Breast epithelium (tissue), 4 donors: ENCODE data around the gene SYVN1. TPM values are rescaled to one million over a fixed set of nuclear protein-coding genes. Genes with fewer than 3 reads are reported as not detected.

Experiments used
- DNase-seq, 2 donors: peaks; one replicate each; pipeline ENCODE4 v3.0.0-alpha.2; 2019; ENCODE audit warnings: low spot score in 2 of 2
- H3K27ac ChIP-seq, 2 donors: fragments of 200-600 bp; sonication (generic) in 1 of 2; one replicate each; pipeline ENCODE4 v1.5.1; 2016 to 2019; ENCODE audit warnings: mild to moderate bottlenecking in 1 of 2
- H3K27me3 ChIP-seq, 2 donors: fragments of 200-600 bp; sonication (generic) in 1 of 2; one replicate each; pipeline versions ENCODE4 v1.5.1 to v1.6.0; 2017 to 2019; ENCODE audit warnings: control low read depth in 1 of 2, mild to moderate bottlenecking in 1 of 2
- H3K36me3 ChIP-seq: fragments of 200-600 bp; one replicate; pipeline ENCODE4 v1.5.1; 2019
- H3K4me1 ChIP-seq, 2 donors: fragments of 200-600 bp; sonication (generic); one replicate each; pipeline ENCODE4 v1.5.1; 2016 to 2019; ENCODE audit warnings: control low read depth in 1 of 2
- H3K4me3 ChIP-seq, 3 donors: fragments of 200-600 bp; sonication (generic); 1 replicate in 2 of 3; 2 replicates in 1 of 3; pipeline ENCODE4 v1.5.1; 2016 to 2019; ENCODE audit warnings: mild to moderate bottlenecking in 3 of 3, moderate library complexity in 2 of 3
- H3K9me3 ChIP-seq, 2 donors: fragments of 200-600 bp; sonication (generic) in 1 of 2; one replicate each; pipeline ENCODE4 v1.5.1; 2016 to 2019; ENCODE audit warnings: control low read depth in 1 of 2
- CTCF ChIP-seq, 3 donors: fragments of 450-650 bp; IDR thresholded peaks; one replicate each; pipeline ENCODE4 v1.5.1; 2016 to 2017; ENCODE audit warnings: antibody characterized with exemption in 3 of 3, mild to moderate bottlenecking in 3 of 3, moderate library complexity in 3 of 3
- POLR2A ChIP-seq: fragments of 450-650 bp; IDR thresholded peaks from one replicate; pipeline ENCODE4 v1.6.1; 2016; ENCODE audit warnings: antibody characterized with exemption, mild to moderate bottlenecking, moderate library complexity
- POLR2AphosphoS5 ChIP-seq, 3 donors: sonication (generic); formaldehyde crosslinking; IDR thresholded peaks; one replicate each; pipeline ENCODE4 v1.6.1; 2017; ENCODE audit warnings: antibody characterized with exemption in 3 of 3
- intact Hi-C: fragments of 100-400 bp; cut with DNase I; formaldehyde crosslinking; loops from one replicate; pipeline ENCODE4 v1.15.1; 2023; ENCODE audit warnings: low total_unique reads
- total RNA-seq, 3 donors: library from RNA; depleted of rRNA; stranded (reverse); fragments of >200 nt; gene quantifications; one replicate each; pipeline ENCODE4 v1.1.0, GENCODE V29; 2016

SYVN1 gene
- total RNA-seq, 3 donors from 2014 or later = 25.8 to 31.7 (median 27.2) TPM

- peak; percentile 63 to 67 for DNase-seq
- intact Hi-C loops = no loop called here
- H3K27ac ChIP-seq = peak overlapping the region; percentile 96 to 99
Observed at GRCh38 chr11:65132988-65133700, 1.2 kb downstream of the SYVN1 start.

GRCh38 chr11:65132238-65132987, 1.9 kb downstream of the SYVN1 start:
- Histone ChIP-seq H3K36me3 (peaks cover 34% of the 10 kb centered on the region), H3K4me3 (peak overlapping the region in 2 of 3 donors; percentile 88 to 93)

More at GRCh38 chr11:65132988-65133700, 1.2 kb downstream of the SYVN1 start:
- H3K4me3 ChIP-seq = peak overlapping the region; percentile 88 to 93 (median 92)
- no peaks in the 10 kb centered on the region for H3K27me3 ChIP-seq
- H3K36me3 ChIP-seq = peaks cover 29% of the 10 kb centered on the region
- TF ChIP-seq POLR2A (no peak), POLR2AphosphoS5 (IDR thresholded peaks at IDR 0.05) (no peak), CTCF (IDR thresholded peaks at IDR 0.05) (no peak)
- peaks cover 6 to 26% of the 10 kb centered on the region in 2 donors for H3K4me1 ChIP-seq
- H3K9me3 ChIP-seq = no peaks in the 10 kb centered on the region

GRCh38 chr11:65131895-65132237, 2.5 kb downstream of the SYVN1 start:
- Histone ChIP-seq H3K4me3 (no peak overlapping the region), H3K9me3 (no peaks in the 10 kb centered on the region), H3K36me3 (peaks cover 34% of the 10 kb centered on the region), H3K27me3 (no peaks in the 10 kb centered on the region), H3K27ac (peak overlapping the region; percentile 96 to 99), H3K4me1 (peaks cover 6 to 26% of the 10 kb centered on the region in 2 donors)
- DNase-seq = no peak
- intact Hi-C loops = no loop called here
- TF ChIP-seq CTCF (IDR thresholded peaks at IDR 0.05) (no peak), POLR2AphosphoS5 (IDR thresholded peaks at IDR 0.05) (no peak), POLR2A (no peak)

More at GRCh38 chr11:65132238-65132987, 1.9 kb downstream of the SYVN1 start:
- Histone ChIP-seq H3K4me1 (peaks cover 6 to 26% of the 10 kb centered on the region in 2 donors), H3K27ac (peak overlapping the region; percentile 96 to 99), H3K27me3 (no peaks in the 10 kb centered on the region), H3K9me3 (no peaks in the 10 kb centered on the region)
- intact Hi-C loops = no loop called here
- DNase-seq = no peak
- no peak for TF ChIP-seq CTCF (IDR thresholded peaks at IDR 0.05)
- no peak for TF ChIP-seq POLR2A
- no peak for TF ChIP-seq POLR2AphosphoS5 (IDR thresholded peaks at IDR 0.05)

- H3K27ac ChIP-seq = no peak overlapping the region
- peaks cover 38% of the 10 kb centered on the region for H3K36me3 ChIP-seq
- no peak for TF ChIP-seq POLR2A
- TF ChIP-seq CTCF (IDR thresholded peaks at IDR 0.05) = no peak
- TF ChIP-seq POLR2AphosphoS5 (IDR thresholded peaks at IDR 0.05) = no peak
- peak in 1 of 2 donors; percentile 15 for DNase-seq
- intact Hi-C loops = no loop called here
- no peaks in the 10 kb centered on the region for H3K27me3 ChIP-seq
- H3K4me1 ChIP-seq = peaks cover 6 to 25% of the 10 kb centered on the region in 2 donors
- no peak overlapping the region for H3K4me3 ChIP-seq
- H3K9me3 ChIP-seq = no peaks in the 10 kb centered on the region
Observed at GRCh38 chr11:65131417-65131776, 2.9 kb downstream of the SYVN1 start.
